Measurements from ENCODE around the gene ZNF19. TPM values are rescaled to one million over a fixed set of nuclear protein-coding genes. Genes with fewer than 3 reads are reported as not detected.

Gene ZNF19
- total and polyA plus RNA-seq, 2 donors (not counting 3 experiments of a cell fraction or from before 2014, with no cell fraction given) = 0.98 to 2.6 TPM

GRCh38 chr16:71476457-71477124 lies 12.5 kb downstream of the ZNF19 start:
- H3K9me1 ChIP-seq (replicated peaks; ENCODE audit: control insufficient read depth, extremely low read depth, insufficient read depth, low read length) = no peaks in the 10 kb centered on the region
- dilution Hi-C loops (cut with MboI; ENCODE audit: extremely low pct_ligation_motif_present, low sequenced_read_pairs) (no loop called here), intact Hi-C loops (cut with micrococcal nuclease) (no loop called here)
- no peak overlapping the region for H3K4me2 ChIP-seq (ENCODE audit: insufficient read depth, low read length)
- H3K27ac ChIP-seq (ENCODE audit: insufficient read depth, low read depth, low read length) = no peak overlapping the region
- H3K27me3 ChIP-seq (ENCODE audit: control insufficient read depth in 2 of 2, insufficient read depth in 2 of 2, low read length in 2 of 2) = no peaks in the 10 kb centered on the region
- FAIRE-seq (no peak), DNase-seq (ENCODE audit: low read depth, low spot score) (no peak)
- BruUV-seq (replicated peaks) = no TSS peak
- no peaks in the 10 kb centered on the region for H4K20me1 ChIP-seq (replicated peaks; ENCODE audit: control insufficient read depth, extremely low read depth, insufficient read depth, low read length)
- H3K9ac ChIP-seq (replicated peaks; ENCODE audit: extremely low read depth, insufficient read depth, low read length) = no peak overlapping the region
- CTCF ChIA-PET = no interaction called here
- no peaks in the 10 kb centered on the region for H3K79me2 ChIP-seq (ENCODE audit: control insufficient read depth, insufficient read depth, low read length)
- no peak overlapping the region for H3K4me3 ChIP-seq (replicated peaks in 1 of 3; ENCODE audit: insufficient read depth in 1 of 3, low read depth in 1 of 3, low read length in 3 of 3)
- no peak for TF ChIP-seq MYC (IDR thresholded peaks at IDR 0.05; ENCODE audit: low read depth, low read length)
- TF ChIP-seq POLR2A (IDR thresholded peaks at IDR 0.05; ENCODE audit: low read depth, low read length) = no peak
- no peak for TF ChIP-seq POLR2AphosphoS5 (IDR thresholded peaks at IDR 0.05; ENCODE audit: insufficient read depth, low read depth, low read length)
- no peak for TF ChIP-seq JUN (IDR thresholded peaks at IDR 0.05; ENCODE audit: borderline replicate concordance, insufficient read depth, insufficient read length, low read depth)
- no peak for TF ChIP-seq EZH2 (IDR thresholded peaks at IDR 0.05; ENCODE audit: borderline replicate concordance, low read depth, low read length, severe bottlenecking)
- no peak for TF ChIP-seq FOS (IDR thresholded peaks at IDR 0.05; ENCODE audit: borderline replicate concordance, insufficient read depth, low read length)
- TF ChIP-seq GATA2 (IDR thresholded peaks at IDR 0.05; ENCODE audit: insufficient read depth, insufficient read length, low read depth, low read length) = no peak
- no peak for TF ChIP-seq MAX (IDR thresholded peaks at IDR 0.05; ENCODE audit: insufficient read depth, insufficient read length)
- no peak for TF ChIP-seq CTCF (IDR thresholded peaks at IDR 0.05; ENCODE audit: extremely low read depth in 1 of 2, insufficient read depth in 1 of 2, low read depth in 1 of 2, low read length in 2 of 2)
- no peaks in the 10 kb centered on the region for H3K36me3 ChIP-seq (ENCODE audit: control insufficient read depth in 2 of 2, extremely low read depth in 1 of 2, insufficient read depth in 2 of 2, low read length in 2 of 2)
- no peaks in the 10 kb centered on the region for H3K4me1 ChIP-seq (ENCODE audit: control insufficient read depth, extremely low read depth, insufficient read depth, low read length)
- H2AFZ ChIP-seq (ENCODE audit: low read depth, low read length) = no peak overlapping the region
- POLR2A ChIA-PET = interaction anchor here (0.6 kb wide), 1 partner anchor 125 kb away, joined by 5 read pairs; no protein-coding TSS in a partner anchor
- H3K9me3 ChIP-seq (replicated peaks; ENCODE audit: control insufficient read depth, insufficient read depth, low read length) = no peaks in the 10 kb centered on the region

Data from endothelial cell of umbilical vein (primary cell).